H1 (cell line): ENCODE data around the gene APOA1. TPM values are rescaled to one million over a fixed set of nuclear protein-coding genes. Genes with fewer than 3 reads are reported as not detected.

Source experiments
- ATF2 ChIP-seq: IDR thresholded peaks from 2 replicates; pipeline ENCODE4 v1.6.1; 2012; ENCODE audit warnings: low read length, inconsistent platforms
- BCL11A ChIP-seq, 2 experiments: IDR thresholded peaks; one replicate each; pipeline ENCODE4 v1.6.1; 2011; ENCODE audit warnings: low read depth in 2 of 2, low read length in 2 of 2, mild to moderate bottlenecking in 2 of 2
- BRCA1 ChIP-seq: IDR thresholded peaks from 2 replicates; pipeline ENCODE4 v1.6.1; 2012; ENCODE audit warnings: low read depth, low read length, improper control_type of control experiment
- EGR1 ChIP-seq: IDR thresholded peaks from 2 replicates; pipeline ENCODE4 v1.6.1; 2011; ENCODE audit warnings: low read depth, low read length, borderline replicate concordance
- SAP30 ChIP-seq: fragments of 300-600 bp; sonication (generic); IDR thresholded peaks from 2 replicates; pipeline ENCODE4 v1.7.1; 2012; ENCODE audit warnings: low read length, moderate library complexity, mild to moderate bottlenecking, inconsistent platforms; ENCODE audit not compliant: insufficient read depth, insufficient replicate concordance
- SP4 ChIP-seq: IDR thresholded peaks from 2 replicates; pipeline ENCODE4 v1.6.1; 2012; ENCODE audit warnings: low read length, inconsistent platforms
- polyA plus RNA-seq, 7 experiments: library from polyadenylated mRNA; depleted of rRNA in 3 of 7; stranded (reverse) in 5 of 7; unstranded in 2 of 7; fragments of >200 nt in 5 of 7; fragments of 200-250 nt in 2 of 7; gene quantifications; 1 replicate in 5 of 7; 2 replicates in 1 of 7; 4 replicates in 1 of 7; pipeline versions ENCODE4 v1.2.1 to v1.2.3, GENCODE V29; 2011 to 2013; ENCODE audit warnings: missing spikeins in 2 of 7, mixed read lengths in 2 of 7
- total RNA-seq: library from RNA; stranded (reverse); fragmentation: NEBNext Ultra II Directional; extraction: Animal tissue kit (Norgen Biotek cat#: 25700); gene quantifications from 2 replicates; pipeline ENCODE4 v1.2.1, GENCODE V29; 2021

Gene APOA1
- total and polyA plus RNA-seq, 2 of the 8 experiments (the other 6 are each of a cell fraction or from before 2014, with no cell fraction given), result 0.80 TPM; not detected in 1

- TF ChIP-seq BCL11A (IDR thresholded peaks at IDR 0.05; ENCODE audit: low read depth in 2 of 2, low read length in 2 of 2) (no peak), BRCA1 (no peak), SAP30 (no peak), EGR1 (no peak), SP4 (no peak), ATF2 (no peak)
Measured at GRCh38 chr11:116808262-116809175, 28.9 kb downstream of the APOA1 start (continued).
